Astrocyte of the spinal cord (primary cell): Measurements from ENCODE around the gene NUDT1.

Experiments used
- DNase-seq: peaks from one replicate; pipeline ENCODE4 v3.0.0; 2011; ENCODE audit warnings: low read depth, low spot score
- H3K4me3 ChIP-seq: 2 replicates; pipeline ENCODE4 v1.5.1; 2011; ENCODE audit warnings: low read depth, mild to moderate bottlenecking, low read length, moderate library complexity
- in situ Hi-C: cut with HindIII; loops from 2 replicates; pipeline ENCODE4 v1.10.0; 2017; ENCODE audit warnings: low sequenced_read_pairs
- TF ChIP-seq, protein P1 (sequence below): IDR thresholded peaks from 2 replicates; pipeline ENCODE4 v1.5.1; 2012; ENCODE audit warnings: low read depth, mild to moderate bottlenecking, low read length, inconsistent platforms

NUDT1 gene

GRCh38 chr7:2197436-2198155 lies 44.4 kb upstream of the NUDT1 start:
- in situ Hi-C loops = no loop called here
- no peak for DNase-seq
- TF ChIP-seq, protein P1, sequence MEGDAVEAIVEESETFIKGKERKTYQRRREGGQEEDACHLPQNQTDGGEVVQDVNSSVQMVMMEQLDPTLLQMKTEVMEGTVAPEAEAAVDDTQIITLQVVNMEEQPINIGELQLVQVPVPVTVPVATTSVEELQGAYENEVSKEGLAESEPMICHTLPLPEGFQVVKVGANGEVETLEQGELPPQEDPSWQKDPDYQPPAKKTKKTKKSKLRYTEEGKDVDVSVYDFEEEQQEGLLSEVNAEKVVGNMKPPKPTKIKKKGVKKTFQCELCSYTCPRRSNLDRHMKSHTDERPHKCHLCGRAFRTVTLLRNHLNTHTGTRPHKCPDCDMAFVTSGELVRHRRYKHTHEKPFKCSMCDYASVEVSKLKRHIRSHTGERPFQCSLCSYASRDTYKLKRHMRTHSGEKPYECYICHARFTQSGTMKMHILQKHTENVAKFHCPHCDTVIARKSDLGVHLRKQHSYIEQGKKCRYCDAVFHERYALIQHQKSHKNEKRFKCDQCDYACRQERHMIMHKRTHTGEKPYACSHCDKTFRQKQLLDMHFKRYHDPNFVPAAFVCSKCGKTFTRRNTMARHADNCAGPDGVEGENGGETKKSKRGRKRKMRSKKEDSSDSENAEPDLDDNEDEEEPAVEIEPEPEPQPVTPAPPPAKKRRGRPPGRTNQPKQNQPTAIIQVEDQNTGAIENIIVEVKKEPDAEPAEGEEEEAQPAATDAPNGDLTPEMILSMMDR = no peak
- no peak overlapping the region for H3K4me3 ChIP-seq

- TF ChIP-seq, protein P1 = no peak
- in situ Hi-C loops = no loop called here
- H3K4me3 ChIP-seq = no peak overlapping the region
- DNase-seq = no peak
These were observed 43.8 kb upstream of the NUDT1 start for GRCh38 chr7:2198206-2198605.

DNA sequence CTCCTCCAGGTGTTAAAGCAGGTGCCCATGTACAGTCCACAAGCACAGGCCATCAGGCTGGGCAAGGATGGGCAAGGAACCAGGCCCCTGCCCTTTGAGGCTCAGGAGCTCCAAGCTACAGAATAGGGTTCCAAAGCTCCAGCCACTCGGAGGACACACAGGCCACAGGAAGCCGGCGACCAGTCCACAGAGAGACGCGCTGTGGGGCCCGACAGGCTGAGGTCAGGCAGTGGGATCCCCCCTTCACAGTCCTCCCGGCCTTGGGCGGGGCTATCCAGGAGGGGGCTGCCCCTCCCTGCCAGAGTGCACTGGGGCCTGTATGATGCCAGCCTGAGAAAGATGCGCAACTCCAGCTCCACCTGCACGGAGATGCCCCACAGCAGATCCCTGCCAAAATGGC lies 43.3 kb upstream of the NUDT1 start:
- TF ChIP-seq, protein P1 = no peak
- in situ Hi-C loops = no loop called here
- no peak for DNase-seq
- H3K4me3 ChIP-seq = no peak overlapping the region

DNA sequence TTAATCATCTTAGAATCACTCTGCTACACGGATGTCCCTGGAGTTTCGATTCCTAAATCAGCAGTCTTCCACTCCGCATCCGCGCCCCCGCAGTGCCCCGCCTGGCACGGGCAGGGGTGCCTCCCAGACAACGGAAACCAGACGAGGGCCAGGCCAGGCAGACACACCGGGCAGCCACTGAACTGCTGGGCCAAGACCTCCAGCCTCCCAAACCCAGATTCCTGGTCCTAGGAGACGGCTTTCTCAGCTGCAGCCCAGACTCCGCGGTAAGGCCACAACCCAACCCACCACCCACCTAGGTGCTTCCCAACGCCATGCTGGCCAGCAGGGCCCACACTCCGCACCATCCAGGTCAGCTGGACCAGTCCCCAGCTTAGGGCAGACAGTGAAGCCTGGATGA lies 42.5 kb upstream of the NUDT1 start:
- H3K4me3 ChIP-seq = no peak overlapping the region
- TF ChIP-seq, protein P1 = no peak
- in situ Hi-C loops = no loop called here
- no peak for DNase-seq

GRCh38 chr7:2199956-2200583 lies 42.0 kb upstream of the NUDT1 start:
- no peak for DNase-seq
- no peak overlapping the region for H3K4me3 ChIP-seq
- TF ChIP-seq, protein P1 = no peak
- in situ Hi-C loops = no loop called here

- no peak for DNase-seq
- no peak overlapping the region for H3K4me3 ChIP-seq
- in situ Hi-C loops = no loop called here
- TF ChIP-seq, protein P1 = no peak
These were observed 41.4 kb upstream of the NUDT1 start for GRCh38 chr7:2200584-2200980.
